A549 treated with ZK216348 at 1 μM for 4 hours (cell line): ENCODE data around the gene UBAP1L. TPM values are rescaled to one million over a fixed set of nuclear protein-coding genes. Genes with fewer than 3 reads are reported as not detected.

Experiments
- total RNA-seq: library from RNA; stranded (reverse); fragments of 200-300 nt; extraction: Qiagen RNA extraction; gene quantifications from 5 replicates; pipeline ENCODE4 v1.2.3, GENCODE V29; 2022; ENCODE audit warnings: low read depth

The UBAP1L gene
- total RNA-seq: 0.29 to 1.3 TPM (median 0.88 TPM) in 5 replicates

DNA sequence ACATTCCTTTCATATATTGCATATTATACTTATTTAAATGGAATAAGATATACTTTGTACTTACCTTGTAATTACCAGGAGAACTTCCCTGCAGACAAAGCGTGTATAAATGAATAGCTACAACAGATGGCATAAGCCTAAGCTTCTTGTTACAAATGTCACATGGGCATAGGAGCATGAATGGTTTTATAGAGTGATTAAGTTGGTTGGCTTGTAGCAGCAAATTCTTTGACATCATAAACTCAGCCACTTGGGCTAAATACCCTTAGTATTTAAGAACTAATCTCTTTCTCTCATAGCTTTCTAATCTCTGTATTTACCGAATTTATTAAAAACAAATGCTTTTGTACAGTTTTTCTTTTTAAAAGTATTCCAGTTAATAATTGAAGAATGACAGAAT, at the start of gene UBAP1L:
TSS of gene UBAP1L (minus strand) at position 115 of the 400 bp plus-strand sequence. CDS start 8,985 bp downstream, outside the sequence.

DNA sequence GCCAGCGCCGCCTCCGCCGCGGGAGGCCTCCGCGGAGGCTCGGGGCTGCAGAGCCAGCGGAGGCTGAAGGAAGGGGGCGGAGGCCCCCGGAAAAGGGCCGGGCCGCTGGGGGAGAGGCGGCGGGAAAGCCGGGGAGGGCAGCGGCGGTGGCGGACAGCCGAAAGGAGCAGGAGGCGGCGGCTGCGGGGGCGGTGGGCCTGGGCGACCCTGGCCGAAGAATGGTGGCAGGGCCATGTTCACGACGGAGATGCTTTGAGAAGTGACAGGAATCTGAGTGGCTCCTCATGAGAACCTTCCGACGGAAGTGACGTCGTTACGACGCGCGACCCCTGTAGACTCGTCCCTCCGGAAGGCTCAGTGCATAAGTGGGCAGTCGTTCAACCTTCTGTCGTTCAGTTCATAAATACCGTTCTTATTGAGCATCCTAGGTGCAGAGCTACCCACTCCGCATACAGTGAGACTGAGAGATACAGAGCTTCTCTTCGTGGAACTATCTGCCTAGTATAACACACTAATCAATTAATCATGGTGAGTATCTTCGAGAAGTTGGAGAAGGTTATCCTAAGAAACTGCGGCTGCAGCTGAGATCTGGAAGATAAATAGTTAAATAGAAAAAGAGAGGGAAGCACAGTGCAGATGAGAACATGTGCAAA, 18.7 kb upstream of the UBAP1L start, which contains the start of gene PDCD7:
TSS of gene PDCD7 (minus strand) at position 261 of the 653 bp plus-strand sequence. CDS start at position 234, 27 bp downstream.

DNA sequence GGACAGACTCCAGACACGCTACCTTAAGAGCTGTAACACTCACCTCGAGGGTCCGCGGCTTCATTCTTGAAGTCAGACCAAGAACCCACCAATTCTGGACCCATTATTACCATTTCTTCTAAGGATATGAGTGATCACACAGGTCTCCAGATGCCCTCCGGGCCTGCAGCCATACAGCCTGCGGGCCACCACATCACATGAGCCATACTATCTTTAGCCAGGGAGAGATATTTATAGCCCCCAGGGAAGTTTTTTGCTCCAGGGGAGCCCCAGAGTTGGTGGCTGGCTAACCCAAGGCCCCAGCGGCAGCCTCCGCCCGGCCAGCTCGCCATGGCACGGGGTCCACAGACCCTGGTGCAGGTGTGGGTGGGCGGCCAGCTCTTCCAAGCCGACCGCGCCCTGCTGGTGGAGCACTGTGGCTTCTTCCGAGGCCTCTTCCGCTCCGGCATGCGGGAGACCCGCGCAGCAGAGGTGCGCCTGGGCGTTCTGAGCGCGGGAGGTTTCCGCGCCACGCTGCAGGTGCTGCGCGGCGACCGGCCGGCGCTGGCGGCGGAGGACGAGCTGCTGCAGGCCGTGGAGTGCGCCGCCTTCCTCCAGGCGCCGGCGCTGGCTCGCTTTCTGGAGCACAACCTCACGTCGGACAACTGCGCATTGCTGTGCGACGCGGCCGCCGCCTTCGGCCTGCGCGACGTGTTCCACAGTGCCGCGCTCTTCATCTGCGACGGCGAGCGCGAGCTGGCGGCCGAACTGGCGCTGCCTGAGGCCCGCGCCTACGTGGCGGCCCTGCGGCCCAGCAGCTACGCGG, 38.3 kb downstream of the UBAP1L start, which contains the start of gene KBTBD13:
TSS of gene KBTBD13 (plus strand) at position 261 of the 805 bp plus-strand sequence. CDS start at position 331, 70 bp downstream.

GRCh38 chr15:65067645-65068402, 47.2 kb downstream of the UBAP1L start, which contains the start of gene RASL12:
RASL12 (minus strand) TSS chr15:65067991; CDS start chr15:65067835, 156 bp downstream.

GRCh38 chr15:65044724-65045481, 70.1 kb downstream of the UBAP1L start, which contains the start of gene SLC51B:
SLC51B (plus strand) TSS chr15:65045387; CDS start chr15:65050005, 4,618 bp downstream.

Other genes starting within 250 kb of the UBAP1L start
- gene ANKDD1A, start 203.3 kb downstream of the UBAP1L start, total RNA-seq: 1.4 to 2.0 TPM (median 1.7 TPM) in 5 replicates
- 114 to 131 TPM (median 120 TPM) in 5 replicates for gene SPG21, start 125.3 kb downstream of the UBAP1L start, total RNA-seq
- 22.3 to 33.7 TPM (median 26.3 TPM) in 5 replicates for gene MTFMT, start 85.6 kb downstream of the UBAP1L start, total RNA-seq
- 13.1 to 18.9 TPM (median 15.7 TPM) in 5 replicates for gene SLC51B, start 69.8 kb downstream of the UBAP1L start, total RNA-seq
- gene RASL12, start 47.2 kb downstream of the UBAP1L start, total RNA-seq: 0.08 to 0.19 TPM (median 0.15 TPM) in 5 replicates
- gene KBTBD13, start 38.5 kb downstream of the UBAP1L start, total RNA-seq: not detected in 5 replicates
- gene PDCD7, start 18.6 kb upstream of the UBAP1L start, total RNA-seq: 22.0 to 29.0 TPM (median 28.4 TPM) in 5 replicates
- gene CLPX, start 70.1 kb upstream of the UBAP1L start, total RNA-seq: 42.7 to 63.1 TPM (median 53.0 TPM) in 5 replicates
- gene CILP, start 96.3 kb upstream of the UBAP1L start, total RNA-seq: 0.07 to 0.09 TPM (median 0.08 TPM) in 5 replicates
- 9.2 to 10.9 TPM (median 10.3 TPM) in 5 replicates for gene PARP16, start 171.7 kb upstream of the UBAP1L start, total RNA-seq
- gene RNU5A-1, start 180.9 kb upstream of the UBAP1L start, total RNA-seq: not detected in 5 replicates
- gene RNU5B-1, start 189.5 kb upstream of the UBAP1L start, total RNA-seq: not detected in 5 replicates